DMS53 treated with DMSO at 0.1 percent for 48 hours (cell line): Measurements from ENCODE around the gene UGT8.

ENCODE experiments used
- DNase-seq: peaks from one replicate; lab custom pipeline; 2025; ENCODE audit not compliant: unreplicated experiment; lab: John Stamatoyannopoulos, UW

The UGT8 gene

GRCh38 chr4:114688059-114688458 is 89.5 kb downstream of the UGT8 start:
- no peak for DNase-seq

GRCh38 chr4:114690571-114690970 is 92.0 kb downstream of the UGT8 start:
- DNase-seq: no peak

- no peak for DNase-seq
Measured at GRCh38 chr4:114691865-114692264, 93.3 kb downstream of the UGT8 start.

- DNase-seq: no peak
Measured at GRCh38 chr4:114692958-114693357, 94.4 kb downstream of the UGT8 start.

- DNase-seq: peak; percentile 22
Measured at GRCh38 chr4:114694770-114695169, 96.2 kb downstream of the UGT8 start.

- no peak for DNase-seq
Measured at GRCh38 chr4:114698231-114698630, 99.6 kb downstream of the UGT8 start.

- DNase-seq: no peak
Measured at GRCh38 chr4:114701491-114701890, 102.9 kb downstream of the UGT8 start.

GRCh38 chr4:114717432-114717831 is 118.8 kb downstream of the UGT8 start:
- DNase-seq: no peak

- no peak for DNase-seq
Measured at GRCh38 chr4:114725066-114725465, 126.5 kb downstream of the UGT8 start.

- DNase-seq: no peak
Measured at GRCh38 chr4:114727461-114727860, 128.9 kb downstream of the UGT8 start.
